AG04449 (cell line): Measurements from ENCODE around the gene OSCAR.
"Not testable (repeated sequence)": the region's sequence is repeated elsewhere in the genome, so short reads cannot be mapped to it uniquely, and the experiment has no call there.

Source experiments
- CTCF ChIA-PET: fragments of 350-600 bp; formaldehyde crosslinking; extraction: SDS; loops from one replicate; lab custom pipeline; 2021; ENCODE audit warnings: antibody characterized with exemption; lab: Yijun Ruan, JAX
- POLR2A ChIA-PET: fragments of 400-600, 350-600 bp; formaldehyde crosslinking; extraction: SDS; loops from one replicate; lab custom pipeline; 2020; ENCODE audit warnings: antibody characterized with exemption, inconsistent platforms; lab: Yijun Ruan, JAX
- DNase-seq: peaks from one replicate; pipeline ENCODE4 v3.0.0-alpha.2; 2010; ENCODE audit warnings: low read depth, low spot score
- H3K4me3 ChIP-seq: 2 replicates; pipeline ENCODE4 v1.5.1; 2011; ENCODE audit warnings: low read depth, mild to moderate bottlenecking, control low read depth, low read length
- TF ChIP-seq, protein P1 (sequence below): IDR thresholded peaks from one replicate; pipeline ENCODE4 v1.5.1; 2011; ENCODE audit warnings: mild to moderate bottlenecking, moderate library complexity, low read length, control low read depth, inconsistent platforms; ENCODE audit not compliant: insufficient read depth; ENCODE audit errors: missing control alignments

The OSCAR gene

DNA sequence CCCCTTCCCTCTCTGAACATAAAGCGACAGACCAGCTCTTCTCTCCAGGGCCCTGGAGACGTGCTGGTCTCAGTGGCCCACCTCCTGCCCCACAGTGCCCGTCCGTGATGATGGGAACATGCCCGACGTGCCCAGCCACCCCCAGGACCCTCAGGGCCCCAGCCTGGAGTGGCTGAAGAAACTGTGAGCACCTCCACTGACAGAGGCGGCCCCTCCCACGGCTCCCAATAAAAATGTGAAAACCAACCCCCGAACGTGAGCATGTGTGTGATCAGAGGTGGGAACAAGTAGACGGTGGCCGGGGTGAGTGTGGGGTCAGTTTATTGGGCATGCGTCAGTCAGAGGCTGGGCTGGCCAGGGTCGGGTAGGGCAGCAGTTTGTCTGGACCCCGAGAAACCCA, 6.1 kb upstream of the OSCAR start:
- no peak overlapping the region for H3K4me3 ChIP-seq
- ChIA-PET CTCF (interaction anchor here (0.7 kb wide), 1 partner anchor 10 kb away, joined by 3 read pairs; no protein-coding TSS in a partner anchor), POLR2A (interaction anchor here (1.0 kb wide), 1 partner anchor 8 kb away, joined by 3 read pairs; the partner anchor contains the start of genes PRPF31 and TFPT)
- no peak for DNase-seq
- TF ChIP-seq, protein P1, sequence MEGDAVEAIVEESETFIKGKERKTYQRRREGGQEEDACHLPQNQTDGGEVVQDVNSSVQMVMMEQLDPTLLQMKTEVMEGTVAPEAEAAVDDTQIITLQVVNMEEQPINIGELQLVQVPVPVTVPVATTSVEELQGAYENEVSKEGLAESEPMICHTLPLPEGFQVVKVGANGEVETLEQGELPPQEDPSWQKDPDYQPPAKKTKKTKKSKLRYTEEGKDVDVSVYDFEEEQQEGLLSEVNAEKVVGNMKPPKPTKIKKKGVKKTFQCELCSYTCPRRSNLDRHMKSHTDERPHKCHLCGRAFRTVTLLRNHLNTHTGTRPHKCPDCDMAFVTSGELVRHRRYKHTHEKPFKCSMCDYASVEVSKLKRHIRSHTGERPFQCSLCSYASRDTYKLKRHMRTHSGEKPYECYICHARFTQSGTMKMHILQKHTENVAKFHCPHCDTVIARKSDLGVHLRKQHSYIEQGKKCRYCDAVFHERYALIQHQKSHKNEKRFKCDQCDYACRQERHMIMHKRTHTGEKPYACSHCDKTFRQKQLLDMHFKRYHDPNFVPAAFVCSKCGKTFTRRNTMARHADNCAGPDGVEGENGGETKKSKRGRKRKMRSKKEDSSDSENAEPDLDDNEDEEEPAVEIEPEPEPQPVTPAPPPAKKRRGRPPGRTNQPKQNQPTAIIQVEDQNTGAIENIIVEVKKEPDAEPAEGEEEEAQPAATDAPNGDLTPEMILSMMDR: no peak

DNA sequence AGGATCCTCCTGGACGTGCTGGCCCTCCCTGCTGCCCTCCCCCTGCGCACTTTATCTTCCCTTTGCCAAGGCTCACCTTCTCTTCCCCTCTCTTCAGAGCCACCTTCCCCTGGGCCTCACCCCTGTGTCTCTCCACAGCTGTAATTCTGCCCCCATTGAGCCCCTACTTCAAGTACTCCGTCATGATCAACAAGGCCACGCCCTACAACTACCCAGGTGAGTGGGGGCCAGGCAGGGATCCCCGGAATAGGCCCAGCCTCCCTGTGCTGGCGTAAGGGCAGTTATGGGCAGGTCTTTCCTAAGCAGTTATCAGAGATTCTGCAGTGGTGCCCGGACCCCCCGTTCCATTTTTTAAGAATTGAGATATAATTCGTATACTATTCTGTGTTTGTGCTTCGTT, 5.2 kb upstream of the OSCAR start:
- TF ChIP-seq, protein P1: no peak
- POLR2A ChIA-PET: interaction anchor here (0.6 to 1.0 kb wide), 2 partner anchors 9 to 363 kb away, joined by 3 read pairs; partner anchors contain the start of genes PRPF31 and TFPT
- no peak for DNase-seq
- no peak overlapping the region for H3K4me3 ChIP-seq
- CTCF ChIA-PET: no interaction called here

DNA sequence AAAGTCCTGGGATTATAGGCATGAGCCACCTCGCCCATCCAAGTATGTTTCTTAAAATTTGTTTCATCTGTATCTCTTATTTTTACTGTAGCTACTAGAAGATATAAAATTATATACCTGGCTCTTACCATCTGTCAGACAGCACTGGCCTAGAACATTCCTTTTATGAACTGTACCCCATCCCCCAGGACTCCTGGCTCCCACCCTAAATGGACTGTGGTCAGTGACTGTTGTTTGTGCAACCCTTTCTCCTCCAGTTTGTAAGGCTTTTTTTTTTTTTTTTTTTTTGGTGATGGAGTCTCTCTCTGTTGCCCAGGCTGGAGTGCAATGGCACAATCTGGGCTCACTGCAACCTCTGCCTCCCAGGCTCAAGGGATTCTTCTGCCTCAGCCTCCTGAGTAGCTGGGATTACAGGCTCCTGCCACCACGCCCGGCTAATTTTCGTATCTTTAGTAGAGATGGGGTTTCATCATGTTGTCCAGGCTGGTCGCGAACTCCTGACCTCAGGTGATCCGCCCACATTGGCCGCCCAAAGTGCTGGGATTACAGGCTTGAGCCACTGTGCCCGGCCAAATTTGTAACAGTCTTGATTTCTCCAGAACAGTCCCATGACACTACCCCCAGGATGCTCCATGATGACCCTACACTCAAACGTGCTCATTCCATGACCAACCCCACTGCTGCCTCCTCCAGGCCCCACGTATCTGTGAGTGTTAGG, 4.6 kb upstream of the OSCAR start:
- DNase-seq: no peak
- no peak overlapping the region for H3K4me3 ChIP-seq
- CTCF ChIA-PET: no interaction called here
- POLR2A ChIA-PET: no interaction called here
- TF ChIP-seq, protein P1: no peak

DNA sequence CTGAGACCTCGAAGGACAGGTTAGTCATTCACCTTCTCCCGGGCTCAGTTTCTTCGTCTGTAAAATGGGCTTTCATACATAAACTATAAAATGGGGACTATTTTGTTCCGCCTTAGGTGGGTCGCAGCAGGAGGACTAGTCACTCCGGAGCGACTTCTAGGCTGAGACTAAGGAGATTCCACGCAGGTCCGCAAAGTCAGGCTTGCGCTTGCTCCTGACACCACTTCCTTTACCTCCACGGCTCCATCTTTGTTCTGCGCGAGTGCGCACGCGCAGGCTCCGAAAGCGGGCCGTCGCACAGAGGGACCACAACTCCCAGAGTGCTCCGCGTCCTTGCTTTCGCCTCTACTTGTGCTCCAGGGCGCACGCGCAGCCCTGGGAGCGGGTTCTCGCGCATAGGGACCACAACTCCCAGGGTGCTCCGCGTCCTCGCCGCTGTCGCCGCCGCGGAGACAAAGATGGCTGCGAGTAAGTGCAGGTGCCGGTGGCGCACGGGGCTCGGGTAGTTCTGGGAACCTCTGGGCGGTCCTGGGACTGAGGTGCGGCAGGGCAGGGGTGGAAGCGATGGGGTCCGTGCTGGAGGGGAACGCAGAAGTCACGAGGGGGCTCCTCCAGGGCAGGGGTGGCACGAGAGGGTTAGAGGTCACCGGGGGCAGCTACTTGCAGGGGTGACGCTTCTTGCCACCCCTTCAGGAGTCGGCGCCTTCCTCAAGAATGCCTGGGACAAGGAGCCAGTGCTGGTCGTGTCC, 2.0 kb upstream of the OSCAR start, which contains the start of gene NDUFA3:
NDUFA3 (plus strand) TSS at position 435 of the 749 bp plus-strand sequence; CDS start at position 459, 24 bp downstream.
- POLR2A ChIA-PET: interaction anchor here (0.6 to 1.3 kb wide), 2 partner anchors 12 to 13 kb away, joined by 5 to 8 read pairs; partner anchors contain the start of genes PRPF31 and TFPT
- TF ChIP-seq, protein P1: no peak
- peak; percentile 80 for DNase-seq
- peak within 1 kb of the TSS; percentile 91 for H3K4me3 ChIP-seq
- CTCF ChIA-PET: interaction anchor here (0.6 to 1.1 kb wide), 2 partner anchors 79 to 115 kb away, joined by 3 read pairs; no protein-coding TSS in a partner anchor

DNA sequence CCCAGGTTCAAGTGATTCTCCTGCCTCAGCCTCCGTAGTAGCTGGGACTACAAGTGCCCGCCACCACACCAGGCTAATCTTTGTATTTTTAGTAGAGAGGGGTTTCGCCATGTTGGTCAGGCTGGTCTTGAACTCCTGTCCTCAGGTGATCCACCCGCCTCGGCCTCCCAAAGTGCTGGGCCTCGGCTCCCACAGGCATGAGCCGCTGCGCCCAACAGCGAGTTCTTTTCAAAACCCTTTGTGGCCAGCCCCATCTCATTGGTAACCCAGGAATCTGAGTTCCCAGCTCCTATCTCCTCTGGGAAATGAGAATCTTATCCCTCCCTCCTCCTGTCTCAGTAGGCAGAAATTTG, 724 bp downstream of the OSCAR start:
- POLR2A ChIA-PET: not testable (repeated sequence)

DNA sequence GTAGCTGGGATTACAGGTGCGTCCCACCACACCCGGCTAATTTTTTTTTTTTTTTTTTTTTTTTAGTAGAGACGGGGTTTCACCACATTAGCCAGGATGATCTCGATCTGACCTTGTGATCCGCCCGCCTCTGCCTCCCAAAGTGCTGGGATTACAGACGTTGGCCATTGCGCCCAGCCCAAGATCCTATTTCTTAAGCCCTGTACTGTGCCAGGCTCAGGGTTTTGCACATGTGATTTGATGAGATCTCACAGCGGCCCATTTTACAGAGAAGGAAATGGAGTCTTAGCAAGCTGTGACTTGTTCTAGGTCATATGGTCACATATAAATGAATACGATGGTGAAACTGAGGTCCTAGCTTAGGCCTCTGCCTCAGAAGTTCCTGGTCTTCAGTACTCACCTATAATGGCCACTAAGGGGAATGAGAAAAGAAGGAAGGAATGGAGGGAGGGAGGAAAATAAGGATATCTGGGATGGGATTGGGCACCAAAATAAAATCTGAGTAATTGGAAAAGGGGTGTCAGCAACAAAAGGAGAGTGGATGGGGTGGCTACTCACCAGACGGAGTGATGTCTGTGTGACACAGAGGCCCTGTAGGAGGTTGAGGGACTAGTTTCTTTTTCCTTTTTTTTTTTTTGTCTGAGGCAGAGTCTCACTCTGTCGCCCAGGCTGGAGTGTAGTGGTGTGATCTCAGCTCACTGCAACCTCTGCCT, 1.3 kb downstream of the OSCAR start:
- no peak for DNase-seq
- TF ChIP-seq, protein P1: no peak
- H3K4me3 ChIP-seq: no peak overlapping the region
- ChIA-PET CTCF (no interaction called here), POLR2A (no interaction called here)

More for the DNA sequence above, 724 bp downstream of the OSCAR start:
- DNase-seq, H3K4me3 ChIP-seq, CTCF ChIA-PET: not testable (repeated sequence)
